CD4-positive, alpha-beta T cell (primary cell): ENCODE results near the gene BTBD2. TPM values are rescaled to one million over a fixed set of nuclear protein-coding genes. Genes with fewer than 3 reads are reported as not detected.

Experiments
- ATAC-seq: fragments of 200-7000 bp; cut with Tn5 transposase; one replicate; pipeline ENCODE4 v1.10.0; 2022; ENCODE audit warnings: mild to moderate bottlenecking; ENCODE audit not compliant: poor library complexity
- CTCF ChIA-PET: fragments of 350-600 bp; sonication (Branson Sonifier 250); formaldehyde crosslinking; loops from one replicate; lab custom pipeline; 2021; ENCODE audit warnings: antibody characterized with exemption, inconsistent platforms; lab: Charles Lee
- POLR2A ChIA-PET: fragments of 350-600 bp; sonication (Branson Sonifier 250); formaldehyde crosslinking; loops from one replicate; lab custom pipeline; 2021; ENCODE audit warnings: antibody characterized with exemption, inconsistent platforms; lab: Charles Lee
- DNase-seq, 14 experiments: peaks; one replicate each; pipeline ENCODE4 v3.0.0-alpha.2; 2013 to 2020; ENCODE audit warnings: mixed read lengths in 2 of 14
- H3K27ac ChIP-seq, 2 donors: one replicate each; pipeline versions ENCODE4 v1.5.1 to v1.7.0; 2013; ENCODE audit warnings: low read length in 2 of 2, low read depth in 1 of 2, mild to moderate bottlenecking in 1 of 2
- H3K27me3 ChIP-seq, 2 experiments: 1 replicate in 1 of 2; 2 replicates in 1 of 2; pipeline versions ENCODE4 v1.6.1 to v1.7.0; 2013; ENCODE audit warnings: low read length in 2 of 2, control low read depth in 1 of 2, mild to moderate bottlenecking in 1 of 2, moderate library complexity in 1 of 2; ENCODE audit not compliant: insufficient read depth in 2 of 2, control insufficient read depth in 1 of 2
- H3K36me3 ChIP-seq: one replicate; pipeline ENCODE4 v1.6.1; 2013; ENCODE audit warnings: low read length, control low read depth; ENCODE audit not compliant: insufficient read depth
- H3K4me1 ChIP-seq: one replicate; pipeline ENCODE4 v1.6.1; 2013; ENCODE audit warnings: low read length, control low read depth; ENCODE audit not compliant: insufficient read depth
- H3K4me3 ChIP-seq: one replicate; pipeline ENCODE4 v1.5.1; 2013; ENCODE audit warnings: mild to moderate bottlenecking, low read length, moderate library complexity
- H3K9me3 ChIP-seq, 2 experiments: 1 replicate in 1 of 2; 2 replicates in 1 of 2; pipeline versions ENCODE4 v1.6.1 to v1.7.0; 2013; ENCODE audit warnings: low read length in 2 of 2, mild to moderate bottlenecking in 2 of 2, control low read depth in 1 of 2, moderate library complexity in 1 of 2; ENCODE audit not compliant: control insufficient read depth in 1 of 2, insufficient read depth in 1 of 2
- H3K27ac Mint-ChIP-seq: one replicate; pipeline ENCODE4 v1.8.0; 2020; ENCODE audit warnings: mixed read lengths
- H3K27me3 Mint-ChIP-seq: one replicate; pipeline ENCODE4 v1.8.0; 2021; ENCODE audit warnings: mixed read lengths
- H3K36me3 Mint-ChIP-seq: one replicate; pipeline ENCODE4 v1.8.0; 2021; ENCODE audit warnings: low read depth, mixed read lengths
- H3K4me1 Mint-ChIP-seq: one replicate; pipeline ENCODE4 v1.8.0; 2021; ENCODE audit warnings: low read depth, mixed read lengths
- H3K4me3 Mint-ChIP-seq: one replicate; pipeline ENCODE4 v1.8.0; 2020; ENCODE audit warnings: mild to moderate bottlenecking, mixed read lengths
- H3K9me3 Mint-ChIP-seq: one replicate; pipeline ENCODE4 v1.8.0; 2020; ENCODE audit warnings: mixed read lengths
- CTCF ChIP-seq: fragments of 200-600 bp; IDR thresholded peaks from one replicate; pipeline ENCODE4 v1.8.0; 2022; ENCODE audit warnings: antibody characterized with exemption, mild to moderate bottlenecking
- intact Hi-C, 2 experiments: fragments of 100-400 bp; cut with DNase I in 1 of 2; cut with micrococcal nuclease in 1 of 2; formaldehyde crosslinking; loops; one replicate each; pipeline versions ENCODE4 v1.15.1 to v1.9.0; 2023 to 2025; cut with DNase I, micrococcal nuclease
- total RNA-seq, 174 experiments: library from RNA in 2 of 174; stranded (reverse) in 2 of 174; gene quantifications; one replicate each; pipeline ENCODE4 v1.2.3 and lab custom pipeline; 2021 to 2026

The BTBD2 gene
- total RNA-seq, 2 experiments from 2014 or later: 44.4 to 44.9 TPM

GRCh38 chr19:1944916-1945561 is 70.5 kb downstream of the BTBD2 start:
- CTCF ChIA-PET: interaction anchor here (1.2 kb wide), 2 partner anchors 15 to 97 kb away, joined by 3 to 4 read pairs; no protein-coding TSS in a partner anchor
- Histone ChIP-seq H3K4me3 (no peak overlapping the region), H3K27ac (peak overlapping the region in 1 of 2 donors; percentile 21), H3K9me3 (no peaks in the 10 kb centered on the region), H3K4me1 (peaks cover 71% of the 10 kb centered on the region), H3K36me3 (peaks cover 15% of the 10 kb centered on the region), H3K27me3 (no peaks in the 10 kb centered on the region)
- DNase-seq (no peak), ATAC-seq (no peak)
- no peaks in the 10 kb centered on the region for H3K9me3 Mint-ChIP-seq
- peaks cover 45% of the 10 kb centered on the region for H3K36me3 Mint-ChIP-seq
- peaks cover 5% of the 10 kb centered on the region for H3K27me3 Mint-ChIP-seq
- TF ChIP-seq CTCF: no peak
- intact Hi-C loops: loop anchor here in 1 of 2 experiments (5.0 kb wide), 1 partner anchor 42 kb away; no protein-coding TSS in a partner anchor
- peaks cover 32% of the 10 kb centered on the region for H3K4me1 Mint-ChIP-seq
- H3K27ac Mint-ChIP-seq: no peak overlapping the region
- H3K4me3 Mint-ChIP-seq: peak overlapping the region; percentile 25
- POLR2A ChIA-PET: interaction anchor here (0.6 kb wide), 1 partner anchor 16 kb away, joined by 4 read pairs; no protein-coding TSS in a partner anchor

- H3K4me3 ChIP-seq: no peak overlapping the region
- H3K4me1 ChIP-seq: peaks cover 72% of the 10 kb centered on the region
- ChIA-PET CTCF (no interaction called here), POLR2A (interaction anchor here (1.2 kb wide), 1 partner anchor 80 kb away, joined by 3 read pairs; no protein-coding TSS in a partner anchor)
- peak overlapping the region; percentile 94 to 98 for H3K27ac ChIP-seq
- intact Hi-C loops: no loop called here
- H3K36me3 ChIP-seq: peaks cover 10% of the 10 kb centered on the region
- peak overlapping the region; percentile 81 for H3K4me3 Mint-ChIP-seq
- no peak for TF ChIP-seq CTCF
- no peak for ATAC-seq
- peak in 1 of 14 experiments; percentile 51 for DNase-seq
- peaks cover 5% of the 10 kb centered on the region for H3K27me3 Mint-ChIP-seq
- H3K27me3 ChIP-seq: no peaks in the 10 kb centered on the region
- peak overlapping the region; percentile 79 for H3K27ac Mint-ChIP-seq
- peaks cover 44% of the 10 kb centered on the region for H3K36me3 Mint-ChIP-seq
- no peaks in the 10 kb centered on the region for H3K9me3 ChIP-seq
- H3K9me3 Mint-ChIP-seq: no peaks in the 10 kb centered on the region
- peaks cover 36% of the 10 kb centered on the region for H3K4me1 Mint-ChIP-seq
Observed at GRCh38 chr19:1944088-1944915, 71.2 kb downstream of the BTBD2 start.

GRCh38 chr19:1943661-1944087 is 71.8 kb downstream of the BTBD2 start:
- Mint-ChIP-seq H3K9me3 (no peaks in the 10 kb centered on the region), H3K27ac (peak overlapping the region; percentile 96), H3K27me3 (peaks cover 5% of the 10 kb centered on the region), H3K4me1 (peaks cover 30% of the 10 kb centered on the region), H3K4me3 (peak overlapping the region; percentile 96), H3K36me3 (peaks cover 38% of the 10 kb centered on the region)
- intact Hi-C loops: loop anchor here in 1 of 2 experiments (2.0 kb wide), 1 partner anchor 15 kb away; no protein-coding TSS in a partner anchor
- ATAC-seq (no peak), DNase-seq (no peak)
- Histone ChIP-seq H3K4me1 (peaks cover 67% of the 10 kb centered on the region), H3K27ac (peak overlapping the region; percentile 94 to 98), H3K9me3 (no peaks in the 10 kb centered on the region), H3K36me3 (peaks cover 5% of the 10 kb centered on the region), H3K27me3 (no peaks in the 10 kb centered on the region), H3K4me3 (peak overlapping the region; percentile 97)
- ChIA-PET CTCF (interaction anchor here (1.8 kb wide), 1 partner anchor 14 kb away, joined by 11 read pairs; no protein-coding TSS in a partner anchor), POLR2A (interaction anchor here (1.2 to 1.8 kb wide), 3 partner anchors 47 to 79 kb away, joined by 3 to 4 read pairs (median 4); no protein-coding TSS in a partner anchor)
- no peak for TF ChIP-seq CTCF
